ENCODE data around the gene LMBR1.

Gene LMBR1

GRCh38 chr7:156792611-156793010, 100.4 kb downstream of the LMBR1 start:
- H3K4me3 ChIP-seq (ENCODE audit: control insufficient read depth, low read depth, low read length) = no peak overlapping the region
- TF ChIP-seq CTCF (IDR thresholded peaks at IDR 0.05; ENCODE audit: control insufficient read depth, insufficient read depth, low read depth, low read length, missing control alignments) = no peak
- DNase-seq (ENCODE audit: low read depth) = no peak

GRCh38 chr7:156791241-156791640, 101.7 kb downstream of the LMBR1 start:
- H3K4me3 ChIP-seq (ENCODE audit: control insufficient read depth, low read depth, low read length) = no peak overlapping the region
- no peak for DNase-seq (ENCODE audit: low read depth)
- no peak for TF ChIP-seq CTCF (IDR thresholded peaks at IDR 0.05; ENCODE audit: control insufficient read depth, insufficient read depth, low read depth, low read length, missing control alignments)

- no peak for DNase-seq (ENCODE audit: low read depth)
- no peak overlapping the region for H3K4me3 ChIP-seq (ENCODE audit: control insufficient read depth, low read depth, low read length)
- TF ChIP-seq CTCF (IDR thresholded peaks at IDR 0.05; ENCODE audit: control insufficient read depth, insufficient read depth, low read depth, low read length, missing control alignments) = no peak
Observed at GRCh38 chr7:156790264-156790663, 102.7 kb downstream of the LMBR1 start.

- TF ChIP-seq CTCF (IDR thresholded peaks at IDR 0.05; ENCODE audit: control insufficient read depth, insufficient read depth, low read depth, low read length, missing control alignments) = no peak
- no peak overlapping the region for H3K4me3 ChIP-seq (ENCODE audit: control insufficient read depth, low read depth, low read length)
- no peak for DNase-seq (ENCODE audit: low read depth)
Observed at GRCh38 chr7:156785998-156786543, 106.9 kb downstream of the LMBR1 start.

GRCh38 chr7:156783864-156784263, 109.1 kb downstream of the LMBR1 start:
- DNase-seq (ENCODE audit: low read depth) = no peak
- no peak overlapping the region for H3K4me3 ChIP-seq (ENCODE audit: control insufficient read depth, low read depth, low read length)
- no peak for TF ChIP-seq CTCF (IDR thresholded peaks at IDR 0.05; ENCODE audit: control insufficient read depth, insufficient read depth, low read depth, low read length, missing control alignments)

- no peak for TF ChIP-seq CTCF (IDR thresholded peaks at IDR 0.05; ENCODE audit: control insufficient read depth, insufficient read depth, low read depth, low read length, missing control alignments)
- DNase-seq (ENCODE audit: low read depth) = no peak
- no peak overlapping the region for H3K4me3 ChIP-seq (ENCODE audit: control insufficient read depth, low read depth, low read length)
Observed at GRCh38 chr7:156781972-156782371, 111.0 kb downstream of the LMBR1 start.

Measured in AG09309 (cell line).